PC-3 (cell line): ENCODE results near the gene PAX7. TPM values are rescaled to one million over a fixed set of nuclear protein-coding genes. Genes with fewer than 3 reads are reported as not detected.
A peak's percentile ranks its signal among the peaks of the same experiment; 100 is the strongest.

Source experiments
- ATAC-seq: fragments of 200-7000 bp; cut with Tn5 transposase; 2 replicates; pipeline ENCODE4 v1.9.1; 2020; ENCODE audit warnings: mild to moderate bottlenecking, moderate library complexity
- BruUV-seq: library from RNA; stranded (reverse); fragments of 400-500 nt; replicated peaks from 2 replicates; lab custom pipeline; 2021; lab: Mats Ljungman, UMichigan
- CTCF ChIA-PET: fragments of 300-600 bp; sonication (Branson Sonifier 250); formaldehyde crosslinking; loops from one replicate; lab custom pipeline; 2022; ENCODE audit warnings: antibody characterized with exemption; lab: Charles Lee
- POLR2A ChIA-PET: fragments of 300-600 bp; sonication (Branson Sonifier 250); formaldehyde crosslinking; loops from one replicate; lab custom pipeline; 2022; ENCODE audit warnings: antibody characterized with exemption; ENCODE audit not compliant: unreplicated experiment; lab: Charles Lee
- DNase-seq: peaks from one replicate; pipeline ENCODE4 v3.0.0-alpha.2; 2015
- H2AFZ ChIP-seq: fragments of 300-600 bp; sonication (generic); 2 replicates; pipeline ENCODE4 v1.6.0; 2016; ENCODE audit warnings: antibody characterized with exemption, low read length
- H3F3A ChIP-seq: fragments of 300-600 bp; sonication (generic); one replicate; pipeline ENCODE4 v1.6.0; 2017; ENCODE audit warnings: antibody characterized with exemption, low read length, control low read depth, mild to moderate bottlenecking; ENCODE audit not compliant: unreplicated experiment
- H3K27ac ChIP-seq: fragments of 300-600 bp; sonication (generic); 2 replicates; pipeline ENCODE4 v1.5.1; 2016; ENCODE audit warnings: mild to moderate bottlenecking, low read length
- H3K27me3 ChIP-seq: fragments of 300-600 bp; sonication (generic); 2 replicates; pipeline ENCODE4 v1.6.1; 2016; ENCODE audit warnings: low read length, mixed read lengths
- H3K36me3 ChIP-seq: fragments of 300-600 bp; sonication (generic); 2 replicates; pipeline ENCODE4 v1.6.1; 2016; ENCODE audit warnings: low read depth, mixed run types, low read length, mixed read lengths
- H3K4me1 ChIP-seq: fragments of 300-600 bp; sonication (generic); 2 replicates; pipeline ENCODE4 v1.5.1; 2016; ENCODE audit warnings: low read length; ENCODE audit not compliant: insufficient read depth
- H3K4me2 ChIP-seq: fragments of 300-600 bp; sonication (generic); 2 replicates; pipeline ENCODE4 v1.6.0; 2016; ENCODE audit warnings: low read length
- H3K4me3 ChIP-seq: fragments of 300-600 bp; sonication (generic); 2 replicates; pipeline ENCODE4 v1.5.1; 2016; ENCODE audit warnings: mild to moderate bottlenecking, low read length, mixed read lengths
- H3K79me2 ChIP-seq: fragments of 300-600 bp; sonication (generic); 2 replicates; pipeline ENCODE4 v1.6.1; 2017; ENCODE audit warnings: low read length, mixed read lengths
- H3K9ac ChIP-seq: fragments of 300-600 bp; sonication (generic); 2 replicates; pipeline ENCODE4 v1.6.0; 2016; ENCODE audit warnings: mild to moderate bottlenecking, low read length
- H3K9me2 ChIP-seq: fragments of 300-600 bp; sonication (generic); replicated peaks from 2 replicates; pipeline ENCODE4 v1.6.1; 2016; ENCODE audit warnings: mixed run types, low read length, mixed read lengths
- H3K9me3 ChIP-seq: fragments of 300-600 bp; sonication (generic); 2 replicates; pipeline ENCODE4 v1.6.1; 2016; ENCODE audit warnings: low read length, mixed read lengths
- H4K20me1 ChIP-seq: fragments of 300-600 bp; sonication (generic); 2 replicates; pipeline ENCODE4 v1.6.1; 2016; ENCODE audit warnings: low read length, mixed read lengths
- CTCF ChIP-seq: fragments of 300-600 bp; sonication (generic); conservative IDR thresholded peaks from 2 replicates; pipeline ENCODE4 v1.5.1; 2017; ENCODE audit warnings: antibody characterized with exemption, low read depth, mild to moderate bottlenecking, low read length
- EZH2 ChIP-seq: fragments of 300-600 bp; sonication (generic); IDR thresholded peaks from one replicate; pipeline ENCODE4 v1.6.1; 2017; ENCODE audit warnings: antibody characterized with exemption, mild to moderate bottlenecking, low read length; ENCODE audit not compliant: unreplicated experiment
- EZH2phosphoT487 ChIP-seq: fragments of 300-600 bp; sonication (generic); IDR thresholded peaks from 2 replicates; pipeline ENCODE4 v1.6.1; 2018; ENCODE audit warnings: mild to moderate bottlenecking, antibody characterized with exemption, low read length, borderline replicate concordance
- intact Hi-C: fragments of 100-400 bp; cut with micrococcal nuclease; formaldehyde crosslinking; loops from 2 replicates; pipeline ENCODE4 v1.9.0; 2023
- total RNA-seq: library from RNA; depleted of rRNA; stranded (reverse); fragments of >200 nt; gene quantifications from 2 replicates; pipeline ENCODE4 v1.2.3, GENCODE V29; 2014

PAX7 gene
- total RNA-seq, 1 experiment from 2014 or later = not detected

- Histone ChIP-seq H3K9me3 (no peaks in the 10 kb centered on the region), H3K79me2 (no peaks in the 10 kb centered on the region), H3F3A (peaks cover 5% of the 10 kb centered on the region), H3K27ac (peak overlapping the region; percentile 99), H2AFZ (peak overlapping the region; percentile 46; the same call in 1 of the 2 replicates), H3K9me2 (no peaks in the 10 kb centered on the region), H3K36me3 (no peaks in the 10 kb centered on the region), H3K27me3 (no peaks in the 10 kb centered on the region), H3K4me2 (peak overlapping the region; percentile 60), H3K9ac (peak overlapping the region; percentile 88), H4K20me1 (no peaks in the 10 kb centered on the region), H3K4me3 (no peak overlapping the region), H3K4me1 (peaks cover 55% of the 10 kb centered on the region)
- intact Hi-C loops = no loop called here
- ChIA-PET POLR2A (no interaction called here), CTCF (no interaction called here)
- BruUV-seq = no TSS peak
- ATAC-seq = no peak
- TF ChIP-seq EZH2phosphoT487 (no peak), EZH2 (no peak), CTCF (no peak)
- no peak for DNase-seq
These were observed 40.2 kb downstream of the PAX7 start for GRCh38 chr1:18670868-18671225.

- Histone ChIP-seq H4K20me1 (no peaks in the 10 kb centered on the region), H3K27ac (no peak overlapping the region), H3K4me1 (peaks cover 25% of the 10 kb centered on the region), H3K27me3 (no peaks in the 10 kb centered on the region), H3K4me2 (no peak overlapping the region), H3K79me2 (no peaks in the 10 kb centered on the region), H3F3A (no peaks in the 10 kb centered on the region), H3K9ac (no peak overlapping the region), H2AFZ (no peak overlapping the region), H3K9me3 (no peaks in the 10 kb centered on the region), H3K9me2 (no peaks in the 10 kb centered on the region), H3K4me3 (no peak overlapping the region), H3K36me3 (no peaks in the 10 kb centered on the region)
- no TSS peak for BruUV-seq
- ATAC-seq (no peak; the same call in 1 of the 2 replicates), DNase-seq (peak; percentile 46)
- ChIA-PET POLR2A (no interaction called here), CTCF (no interaction called here)
- TF ChIP-seq EZH2phosphoT487 (no peak), CTCF (peak; percentile 62)
- intact Hi-C loops = no loop called here
These were observed 43.3 kb downstream of the PAX7 start for GRCh38 chr1:18673976-18674375.

GRCh38 chr1:18676332-18676781 is 45.7 kb downstream of the PAX7 start:
- ATAC-seq (no peak), DNase-seq (no peak)
- CTCF ChIA-PET = no interaction called here
- POLR2A ChIA-PET = no interaction called here
- no peaks in the 10 kb centered on the region for H3K27me3 ChIP-seq
- H3K27ac ChIP-seq = no peak overlapping the region
- intact Hi-C loops = no loop called here
- H3K4me1 ChIP-seq = peaks cover 5% of the 10 kb centered on the region
- no peaks in the 10 kb centered on the region for H3K36me3 ChIP-seq
- no peaks in the 10 kb centered on the region for H4K20me1 ChIP-seq
- no peak overlapping the region for H3K4me2 ChIP-seq
- TF ChIP-seq CTCF (no peak), EZH2phosphoT487 (no peak), EZH2 (no peak)
- no peaks in the 10 kb centered on the region for H3K9me2 ChIP-seq
- no peaks in the 10 kb centered on the region for H3F3A ChIP-seq
- H2AFZ ChIP-seq = no peak overlapping the region
- H3K9me3 ChIP-seq = no peaks in the 10 kb centered on the region
- H3K9ac ChIP-seq = no peak overlapping the region
- no TSS peak for BruUV-seq
- H3K4me3 ChIP-seq = no peak overlapping the region
- H3K79me2 ChIP-seq = no peaks in the 10 kb centered on the region
